ENCODE data around the gene C1RL. TPM values are rescaled to one million over a fixed set of nuclear protein-coding genes. Genes with fewer than 3 reads are reported as not detected.
A peak's percentile ranks its signal among the peaks of the same experiment; 100 is the strongest.

Gene C1RL
- total RNA-seq, 1 donor from 2014 or later = 10.9 TPM

DNA sequence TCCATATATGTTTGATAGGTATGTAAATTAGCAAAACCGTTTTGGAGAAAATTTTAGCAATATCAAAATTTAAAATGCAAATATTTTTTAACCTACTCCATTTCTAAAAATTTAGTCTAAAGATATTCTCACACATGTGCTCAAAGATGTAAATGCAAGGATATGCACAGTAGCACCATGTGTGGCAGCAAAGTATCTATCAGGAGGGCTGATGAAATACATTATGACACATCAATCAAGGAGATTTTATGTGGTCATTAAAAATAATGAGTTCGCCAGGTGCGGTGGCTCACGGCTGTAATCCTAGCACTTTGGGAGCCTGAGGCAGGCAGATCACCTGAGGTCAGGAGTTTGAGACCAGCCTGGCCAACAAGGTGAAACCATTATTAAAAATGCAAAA, 8.8 kb downstream of the C1RL start:
- DNase-seq (no peak), ATAC-seq (no peak)
- intact Hi-C loops (cut with micrococcal nuclease) = loop anchor here (10.0 kb wide), 1 partner anchor 145 kb away; the partner anchor contains the start of gene PTPN6

DNA sequence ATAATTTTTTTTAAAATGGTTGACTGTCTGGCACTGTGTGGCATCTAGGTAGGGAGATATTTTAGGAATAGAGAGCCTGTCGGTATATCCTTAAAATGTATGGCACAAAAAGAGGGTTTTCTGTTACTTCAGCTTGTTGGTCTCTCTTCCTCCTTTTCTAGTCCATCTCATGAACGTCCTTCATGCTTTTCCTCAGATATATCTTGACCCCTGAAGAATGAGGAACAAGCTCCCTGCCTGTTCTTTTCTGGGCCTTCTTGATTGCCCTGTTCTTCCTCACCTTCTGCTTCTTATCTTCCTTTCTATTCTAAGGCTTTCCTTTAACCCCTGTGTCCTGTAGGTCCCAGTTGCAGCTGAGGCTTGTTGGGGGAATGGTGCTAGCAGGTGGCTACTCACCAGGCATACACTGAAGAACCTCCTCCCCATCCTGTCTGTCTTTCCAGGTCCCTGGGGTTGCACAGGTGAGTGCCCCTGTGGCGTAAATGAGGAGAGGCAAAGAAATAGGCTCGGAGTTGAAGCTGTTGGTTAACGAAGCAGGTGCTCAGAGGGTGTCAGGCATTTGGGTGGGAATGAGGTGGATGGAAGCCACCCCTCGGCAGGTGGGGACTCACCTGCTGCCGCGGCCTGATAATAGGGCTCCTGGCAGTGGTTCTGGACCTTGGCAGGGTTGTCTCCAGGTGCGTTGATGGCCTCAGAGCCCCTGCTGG, 9.6 kb downstream of the C1RL start:
- intact Hi-C loops (cut with micrococcal nuclease) = no loop called here
- ATAC-seq = no peak
- no peak for DNase-seq

- no peak for DNase-seq
- intact Hi-C loops (cut with micrococcal nuclease) = no loop called here
- no peak for ATAC-seq
Observed at GRCh38 chr12:7096979-7097378, 12.0 kb downstream of the C1RL start.

- intact Hi-C loops (cut with micrococcal nuclease) = no loop called here
- DNase-seq = no peak
- ATAC-seq = no peak
Observed at GRCh38 chr12:7096006-7096932, 12.7 kb downstream of the C1RL start.

- DNase-seq = no peak
- intact Hi-C loops (cut with micrococcal nuclease) = no loop called here
- ATAC-seq = no peak
Observed at GRCh38 chr12:7093892-7094291, 15.1 kb downstream of the C1RL start.

- no peak for ATAC-seq
- intact Hi-C loops (cut with micrococcal nuclease) = no loop called here
Observed at GRCh38 chr12:7093486-7093885, 15.5 kb downstream of the C1RL start.

DNA sequence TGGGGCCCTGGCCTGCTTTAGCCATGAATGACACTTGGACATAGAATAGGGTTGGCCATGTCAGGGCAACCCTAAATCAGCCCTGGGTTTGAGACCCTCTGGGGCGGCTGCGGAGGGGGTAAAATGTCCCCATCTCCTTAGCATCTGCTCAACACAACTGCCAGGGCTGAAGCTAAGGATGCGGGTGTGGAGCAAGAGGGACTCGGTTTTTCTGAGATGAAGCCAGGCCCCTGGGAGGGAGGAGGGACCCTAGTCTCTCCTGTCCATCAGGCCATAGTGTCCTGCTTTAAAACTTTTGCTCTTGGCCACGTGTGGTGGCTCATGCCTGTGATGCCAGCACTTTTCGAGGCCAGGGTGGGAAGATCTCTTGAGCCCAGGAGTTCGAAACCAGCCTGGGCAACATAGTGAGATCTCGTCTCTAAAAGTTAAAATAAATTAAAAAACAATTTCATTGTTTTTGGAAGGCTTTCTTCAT, 16.0 kb downstream of the C1RL start:
- intact Hi-C loops (cut with micrococcal nuclease) = no loop called here
- ATAC-seq (no peak), DNase-seq (peak; percentile 32)

More at GRCh38 chr12:7093486-7093885, 15.5 kb downstream of the C1RL start:
- no peak for DNase-seq

DNA sequence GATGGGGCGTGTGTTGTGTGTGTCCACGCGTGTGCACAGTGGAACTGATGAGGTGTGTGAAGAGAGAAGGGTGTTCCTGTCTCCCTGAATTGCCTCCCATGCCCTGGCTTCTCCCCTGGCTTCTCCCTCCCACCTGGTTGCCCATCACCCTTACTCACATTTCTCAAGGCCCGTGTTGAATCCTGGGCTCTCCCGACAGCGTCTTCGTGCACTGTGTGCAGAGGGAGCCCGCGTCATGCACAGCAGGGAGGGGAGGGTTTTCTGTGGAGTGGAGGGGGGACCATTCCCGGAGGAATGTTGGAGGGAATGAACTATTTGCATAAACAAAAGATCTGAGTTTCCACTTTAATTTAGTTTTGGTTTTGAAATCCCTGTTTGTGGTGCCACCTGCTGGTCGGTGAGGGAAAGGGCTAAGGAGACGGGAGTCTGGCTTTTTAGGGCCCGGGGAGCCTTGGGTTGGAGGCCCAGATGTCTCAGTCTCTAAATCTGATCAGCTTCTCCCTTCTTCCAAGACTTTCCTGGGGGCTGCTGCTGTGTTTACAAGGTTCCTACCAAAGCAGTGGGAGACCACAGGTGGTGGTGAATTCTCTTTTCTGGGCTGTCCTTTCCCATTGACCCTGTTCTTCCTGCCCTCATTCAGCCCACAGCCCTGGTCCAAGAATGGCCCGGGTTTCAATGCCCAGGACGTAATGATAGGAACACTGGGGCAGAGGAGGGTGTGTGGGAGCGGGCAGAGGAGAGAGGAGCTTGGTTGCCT, 16.6 kb downstream of the C1RL start, which contains the start of gene C1R:
Gene C1R (minus strand): TSS at position 217 of the 757 bp plus-strand sequence. CDS start 57 bp downstream, at position 160.
- ATAC-seq = peak; percentile 85
- intact Hi-C loops (cut with micrococcal nuclease) = no loop called here
- DNase-seq = peak; percentile 78

DNA sequence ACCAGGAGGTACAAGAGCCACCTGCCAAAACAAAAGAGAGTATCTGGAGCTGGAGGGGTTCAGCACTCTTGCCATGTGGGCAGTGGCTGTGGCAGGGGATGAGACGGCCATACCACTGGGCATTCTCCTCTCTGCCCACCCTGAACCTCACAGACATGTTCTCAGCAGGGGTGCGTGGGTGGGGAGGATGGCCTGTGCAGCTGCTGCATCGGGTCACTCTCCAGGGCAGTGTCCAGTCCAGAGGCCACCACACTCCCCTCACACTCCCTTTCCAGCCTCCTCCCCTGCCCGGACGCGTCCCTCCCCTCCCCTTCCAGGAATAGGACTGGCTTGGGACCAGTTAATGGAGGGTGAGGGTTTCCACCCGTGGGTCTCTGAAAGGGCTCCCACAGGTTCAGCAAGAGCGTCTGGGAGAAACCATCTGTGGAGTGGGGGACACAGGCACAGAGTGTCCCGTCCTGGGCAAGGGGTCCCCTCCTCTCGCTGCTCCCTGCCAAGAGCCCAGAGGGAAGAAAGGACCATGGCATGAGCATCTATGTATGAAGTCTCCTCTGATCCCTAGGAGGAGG, 17.3 kb downstream of the C1RL start:
- DNase-seq = peak; percentile 70
- peak; percentile 81 for ATAC-seq
- intact Hi-C loops (cut with micrococcal nuclease) = no loop called here

GRCh38 chr12:7091171-7091570, 17.8 kb downstream of the C1RL start:
- intact Hi-C loops (cut with micrococcal nuclease) = no loop called here
- ATAC-seq (no peak), DNase-seq (no peak)

DNA sequence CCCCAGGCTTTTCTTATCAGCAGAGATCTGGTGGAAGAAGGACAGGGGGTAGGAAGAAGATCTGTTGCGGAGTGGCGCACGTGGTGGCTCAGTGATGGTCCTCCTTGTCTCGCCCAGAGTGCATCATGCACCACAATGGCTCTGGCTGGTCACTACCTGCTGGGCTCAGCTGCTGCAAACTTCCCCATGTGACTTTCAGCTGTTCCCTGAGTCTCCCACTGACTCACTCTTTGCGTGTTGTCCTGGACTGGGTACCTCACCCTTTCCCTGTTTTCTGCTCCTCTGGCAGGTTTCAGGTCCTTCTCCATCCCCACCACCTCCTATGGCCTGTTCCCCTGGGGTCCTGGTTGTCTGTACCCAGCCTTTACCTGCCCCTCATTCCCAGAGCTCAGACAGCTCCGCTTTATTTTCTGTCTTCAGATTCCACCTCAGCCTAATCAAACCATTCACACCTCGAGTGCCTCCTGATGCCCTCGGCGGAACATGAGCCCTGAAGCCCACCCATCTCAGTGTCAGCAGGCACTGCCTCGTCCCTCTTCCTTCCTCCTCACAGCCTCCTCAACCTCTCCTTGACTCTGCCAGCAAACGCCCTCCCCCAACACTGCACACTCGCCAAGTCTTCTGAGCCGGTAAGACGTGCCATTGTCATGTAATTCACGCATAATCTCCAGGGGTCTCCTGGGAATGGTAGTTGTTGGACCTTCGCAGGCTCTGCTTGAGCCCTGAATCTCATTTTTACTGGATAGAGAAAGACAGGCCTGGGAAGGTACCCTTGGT, 18.6 kb downstream of the C1RL start:
- no peak for ATAC-seq
- intact Hi-C loops (cut with micrococcal nuclease) = no loop called here
- DNase-seq = peak; percentile 35

GRCh38 chr12:7089196-7089871, 19.7 kb downstream of the C1RL start:
- intact Hi-C loops (cut with micrococcal nuclease) = no loop called here
- DNase-seq (no peak), ATAC-seq (no peak)

- intact Hi-C loops (cut with micrococcal nuclease) = no loop called here
- DNase-seq (no peak), ATAC-seq (no peak)
Observed at GRCh38 chr12:7083125-7083524, 25.9 kb downstream of the C1RL start.

DNA sequence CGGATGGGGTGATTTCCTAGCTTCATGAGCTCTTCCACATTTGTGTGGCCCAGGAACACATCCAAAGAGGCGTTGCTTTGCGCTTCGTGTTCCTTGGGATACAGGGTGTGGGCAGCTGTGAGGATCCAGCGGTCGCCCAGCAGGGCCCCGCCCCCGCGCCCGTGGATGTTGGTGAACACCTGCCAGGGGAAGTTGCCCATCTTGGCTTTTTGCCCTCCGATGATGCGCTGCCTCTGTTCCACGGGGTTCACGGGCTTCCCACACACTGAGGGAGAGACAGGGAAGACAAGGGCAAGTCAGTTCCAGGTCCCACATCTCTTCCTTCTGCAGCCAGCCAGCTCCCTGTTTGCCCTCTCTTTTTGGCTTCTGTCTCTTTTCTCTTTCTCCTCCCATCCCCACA, 28.0 kb downstream of the C1RL start:
- intact Hi-C loops (cut with micrococcal nuclease) = loop anchor here (2.0 kb wide), 1 partner anchor 14 kb away; no protein-coding TSS in a partner anchor
- no peak for DNase-seq
- ATAC-seq = no peak

DNA sequence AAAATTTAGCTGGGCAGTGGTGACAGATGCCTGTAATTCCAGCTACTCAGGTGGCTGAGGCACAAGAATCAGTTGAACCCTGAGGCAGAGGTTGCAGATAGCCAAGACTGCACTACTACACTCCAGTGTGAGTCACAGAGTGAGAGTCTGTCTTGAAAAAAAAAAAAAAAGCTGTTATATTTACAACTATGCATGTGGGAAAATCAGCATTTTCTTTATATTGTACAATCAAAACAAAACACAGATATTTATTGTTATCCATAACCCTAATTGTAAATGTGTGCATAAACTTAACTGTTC, 29.2 kb downstream of the C1RL start:
- intact Hi-C loops (cut with micrococcal nuclease) = loop anchor here (2.0 kb wide), 1 partner anchor 13 kb away; no protein-coding TSS in a partner anchor
- peak; percentile 63 for ATAC-seq

GRCh38 chr12:7078163-7078562, 30.9 kb downstream of the C1RL start:
- DNase-seq (no peak), ATAC-seq (no peak)
- intact Hi-C loops (cut with micrococcal nuclease) = no loop called here

More for the DNA sequence above, 29.2 kb downstream of the C1RL start:
- DNase-seq = no peak

GRCh38 chr12:7076493-7076892, 32.5 kb downstream of the C1RL start:
- DNase-seq = no peak
- ATAC-seq = no peak
- intact Hi-C loops (cut with micrococcal nuclease) = no loop called here

DNA sequence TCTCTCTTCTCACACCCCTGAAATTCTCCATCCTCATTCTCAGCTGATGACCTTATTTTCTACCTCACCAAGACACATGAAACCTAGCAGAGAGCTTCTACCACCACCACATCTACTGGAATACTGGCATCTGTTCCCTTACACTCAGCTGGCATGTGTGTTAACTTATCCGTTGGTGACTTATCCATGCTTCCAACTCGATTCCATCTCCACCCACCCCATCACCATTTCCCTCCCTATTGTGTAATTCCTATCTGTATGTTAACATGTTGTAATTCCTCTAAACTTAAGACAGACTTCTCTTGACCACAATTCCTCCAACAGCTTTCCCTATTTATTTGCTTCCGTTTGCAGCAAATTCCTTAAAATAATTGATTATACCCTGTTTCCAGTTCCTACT, 33.1 kb downstream of the C1RL start:
- ATAC-seq = no peak
- no peak for DNase-seq
- intact Hi-C loops (cut with micrococcal nuclease) = no loop called here

Data from left ventricle myocardium superior (tissue), 1 donor.